HepG2 (cell line): Measurements from ENCODE around the gene INO80E. TPM values are rescaled to one million over a fixed set of nuclear protein-coding genes. Genes with fewer than 3 reads are reported as not detected.
A peak's percentile ranks its signal among the peaks of the same experiment; 100 is the strongest.

Experiments used
- ARHGAP35 ChIP-seq: sonication (generic); formaldehyde crosslinking; IDR thresholded peaks from 2 replicates; pipeline ENCODE4 v1.9.0; 2022; ENCODE audit warnings: mild to moderate bottlenecking, inconsistent platforms, moderate library complexity, missing genetic modification reagents, borderline replicate concordance
- DNMT3B ChIP-seq: conservative IDR thresholded peaks from 2 replicates; pipeline ENCODE4 v1.6.1; 2016; ENCODE audit warnings: missing biosample characterization, control low read depth
- HES4 ChIP-seq: sonication (generic); formaldehyde crosslinking; IDR thresholded peaks from 2 replicates; pipeline ENCODE4 v1.9.0; 2021; ENCODE audit warnings: mild to moderate bottlenecking, missing genetic modification reagents, borderline replicate concordance
- MBNL3 ChIP-seq: fragments of 250-450 bp; sonication (Bioruptor Pico); conservative IDR thresholded peaks from 2 replicates; pipeline ENCODE4 v1.8.0; 2022; ENCODE audit warnings: mild to moderate bottlenecking, inconsistent platforms
- NFE2L2 ChIP-seq: fragments of 150-350 bp; IDR thresholded peaks from 2 replicates; pipeline ENCODE4 v1.6.1; 2014; ENCODE audit warnings: low read length
- NKX3-1 ChIP-seq: sonication (generic); formaldehyde crosslinking; IDR thresholded peaks from 2 replicates; pipeline ENCODE4 v1.5.0; 2020; ENCODE audit warnings: missing genetic modification reagents
- SP140L ChIP-seq: sonication (generic); formaldehyde crosslinking; IDR thresholded peaks from 2 replicates; pipeline ENCODE4 v1.4.0; 2020; ENCODE audit warnings: missing genetic modification reagents, borderline replicate concordance
- SPEN ChIP-seq: sonication (generic); formaldehyde crosslinking; IDR thresholded peaks from 2 replicates; pipeline ENCODE4 v1.5.1; 2020; ENCODE audit warnings: low read depth, mild to moderate bottlenecking, missing genetic modification reagents
- SUZ12 ChIP-seq: fragments of 150-350 bp; IDR thresholded peaks from 2 replicates; pipeline ENCODE4 v1.6.1; 2014; ENCODE audit warnings: low read depth, low read length
- ZFAT ChIP-seq: sonication (generic); formaldehyde crosslinking; conservative IDR thresholded peaks from 2 replicates; pipeline ENCODE4 v1.8.1; 2023; ENCODE audit warnings: missing genetic modification reagents, inconsistent platforms
- ZNF280B ChIP-seq: sonication (generic); formaldehyde crosslinking; IDR thresholded peaks from 2 replicates; pipeline ENCODE4 v1.5.0; 2020; ENCODE audit warnings: missing genetic modification reagents, mild to moderate bottlenecking, borderline replicate concordance
- ZNF382 ChIP-seq: sonication (generic); formaldehyde crosslinking; IDR thresholded peaks from 2 replicates; pipeline ENCODE4 v1.5.0; 2020; ENCODE audit warnings: missing genetic modification reagents, mild to moderate bottlenecking, borderline replicate concordance
- ZNF451 ChIP-seq: sonication (generic); formaldehyde crosslinking; IDR thresholded peaks from 2 replicates; pipeline ENCODE4 v1.5.0; 2020; ENCODE audit warnings: mild to moderate bottlenecking, missing genetic modification reagents
- ZNF460 ChIP-seq: sonication (generic); formaldehyde crosslinking; IDR thresholded peaks from 2 replicates; pipeline ENCODE4 v1.5.1; 2020; ENCODE audit warnings: missing genetic modification reagents, mild to moderate bottlenecking, borderline replicate concordance
- ZNF564 ChIP-seq: sonication (generic); formaldehyde crosslinking; IDR thresholded peaks from 2 replicates; pipeline ENCODE4 v1.8.1; 2023; ENCODE audit warnings: mild to moderate bottlenecking, missing genetic modification reagents
- ZNF674 ChIP-seq: sonication (generic); formaldehyde crosslinking; IDR thresholded peaks from 2 replicates; pipeline ENCODE4 v1.5.0; 2020; ENCODE audit warnings: low read depth, mild to moderate bottlenecking, missing genetic modification reagents
- polyA plus RNA-seq, 8 experiments: library from polyadenylated mRNA; depleted of rRNA in 3 of 8; stranded (reverse) in 7 of 8; unstranded in 1 of 8; fragments of >200 nt; fragmentation: Illumina TruSeq in 4 of 8; extraction: Trizol in 4 of 8; gene quantifications; 2 replicates each; pipeline versions ENCODE4 v1.2.1 to v1.2.3, GENCODE V29; 2011 to 2016; ENCODE audit warnings: low read depth in 4 of 8, missing spikeins in 1 of 8, mixed read lengths in 1 of 8; ENCODE audit not compliant: insufficient read depth in 1 of 8
- total RNA-seq, 5 experiments: library from RNA; depleted of rRNA; stranded (reverse); fragments of >200 nt; fragmentation: Illumina TruSeq; extraction: Trizol; gene quantifications; 2 replicates each; pipeline ENCODE4 v1.2.3, GENCODE V29; 2016; ENCODE audit warnings: low read depth in 1 of 5
- TF ChIP-seq, protein P1 (sequence below): sonication (generic); formaldehyde crosslinking; IDR thresholded peaks from 2 replicates; pipeline ENCODE4 v1.8.0; 2022; ENCODE audit warnings: missing genetic modification reagents, mild to moderate bottlenecking, inconsistent platforms, borderline replicate concordance
- TF ChIP-seq, protein P2 (sequence below), 2 experiments: sonication (generic) in 1 of 2; formaldehyde crosslinking in 1 of 2; IDR thresholded peaks; 2 replicates each; pipeline versions ENCODE4 v1.4.0 to v1.6.1; 2016 to 2020; ENCODE audit warnings: borderline replicate concordance in 1 of 2, low read depth in 1 of 2, mild to moderate bottlenecking in 1 of 2, missing genetic modification reagents in 1 of 2
- TF ChIP-seq, protein P3 (sequence below): sonication (generic); formaldehyde crosslinking; IDR thresholded peaks from 2 replicates; pipeline ENCODE4 v1.4.0; 2020; ENCODE audit warnings: missing genetic modification reagents

INO80E gene
- total and polyA plus RNA-seq, 2 of the 13 experiments (the other 11 are each of a cell fraction or from before 2014, with no cell fraction given): 25.8 to 45.6 TPM

DNA sequence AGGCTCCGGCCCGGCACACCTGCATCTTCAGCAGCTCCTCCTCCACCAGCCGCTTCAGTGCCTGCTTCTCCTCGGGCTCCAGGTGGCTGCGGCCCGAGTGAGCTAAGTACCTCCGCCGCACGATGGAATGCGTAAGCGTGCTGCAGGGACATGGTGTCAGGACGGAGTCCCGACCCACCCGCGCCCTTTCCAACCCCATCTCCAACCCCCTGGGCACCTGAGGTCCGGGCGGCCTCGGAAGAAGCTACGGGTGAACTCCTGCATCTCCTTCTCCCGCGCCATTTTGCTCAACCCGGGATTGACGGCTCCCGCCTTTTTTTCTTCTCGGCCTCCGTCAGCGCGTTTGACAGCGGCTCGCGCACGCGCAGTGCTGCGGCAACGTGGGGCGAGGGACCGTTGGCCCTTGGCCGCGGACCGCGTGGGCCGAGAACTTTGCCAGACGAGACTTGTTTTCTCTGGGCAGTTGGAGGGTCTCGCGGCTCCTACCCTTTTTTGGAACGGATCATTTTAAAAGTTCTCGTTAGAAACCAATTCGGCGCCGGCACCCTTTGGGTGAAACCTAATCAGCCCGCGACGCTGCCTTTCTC, 624 bp upstream of the INO80E start, which contains the start of gene HIRIP3 (continued):
- no peak; the same call in none of the 2 replicates for TF ChIP-seq SPEN (CRISPR knock-in tag)
- TF ChIP-seq ZFAT: peak; percentile 92
- no peak; the same call in 1 of the 2 replicates for TF ChIP-seq ZNF280B
- TF ChIP-seq DNMT3B (CRISPR knock-in tag): peak; percentile 96
- peak; percentile 53; the same call in 1 of the 2 replicates for TF ChIP-seq SP140L (CRISPR knock-in tag)
- TF ChIP-seq NKX3-1 (CRISPR knock-in tag): peak; percentile 97
- no peak for TF ChIP-seq ZNF564 (CRISPR knock-in tag)
- no peak for TF ChIP-seq ZNF451 (CRISPR knock-in tag)
- TF ChIP-seq ZNF382 (CRISPR knock-in tag): no peak
- TF ChIP-seq, protein P1, sequence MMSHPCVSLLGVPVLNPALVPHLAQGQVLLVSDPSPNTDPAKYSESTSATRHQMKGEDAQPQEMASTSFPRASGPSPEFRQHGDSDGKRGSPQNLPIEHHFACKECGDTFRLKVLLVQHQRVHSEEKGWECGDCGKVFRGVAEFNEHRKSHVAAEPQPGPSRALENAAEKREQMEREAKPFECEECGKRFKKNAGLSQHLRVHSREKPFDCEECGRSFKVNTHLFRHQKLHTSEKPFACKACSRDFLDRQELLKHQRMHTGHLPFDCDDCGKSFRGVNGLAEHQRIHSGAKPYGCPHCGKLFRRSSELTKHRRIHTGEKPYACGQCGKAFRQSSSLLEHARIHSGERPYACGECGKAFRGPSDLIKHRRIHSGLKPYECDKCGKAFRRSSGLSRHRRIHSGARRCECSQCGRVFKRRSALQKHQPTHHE (CRISPR knock-in tag): peak; percentile 94
- no peak for TF ChIP-seq SUZ12
- no peak for TF ChIP-seq NFE2L2
- TF ChIP-seq ZNF460 (CRISPR knock-in tag): no peak
- TF ChIP-seq MBNL3 (CRISPR knock-in tag): no peak
- TF ChIP-seq, protein P2, sequence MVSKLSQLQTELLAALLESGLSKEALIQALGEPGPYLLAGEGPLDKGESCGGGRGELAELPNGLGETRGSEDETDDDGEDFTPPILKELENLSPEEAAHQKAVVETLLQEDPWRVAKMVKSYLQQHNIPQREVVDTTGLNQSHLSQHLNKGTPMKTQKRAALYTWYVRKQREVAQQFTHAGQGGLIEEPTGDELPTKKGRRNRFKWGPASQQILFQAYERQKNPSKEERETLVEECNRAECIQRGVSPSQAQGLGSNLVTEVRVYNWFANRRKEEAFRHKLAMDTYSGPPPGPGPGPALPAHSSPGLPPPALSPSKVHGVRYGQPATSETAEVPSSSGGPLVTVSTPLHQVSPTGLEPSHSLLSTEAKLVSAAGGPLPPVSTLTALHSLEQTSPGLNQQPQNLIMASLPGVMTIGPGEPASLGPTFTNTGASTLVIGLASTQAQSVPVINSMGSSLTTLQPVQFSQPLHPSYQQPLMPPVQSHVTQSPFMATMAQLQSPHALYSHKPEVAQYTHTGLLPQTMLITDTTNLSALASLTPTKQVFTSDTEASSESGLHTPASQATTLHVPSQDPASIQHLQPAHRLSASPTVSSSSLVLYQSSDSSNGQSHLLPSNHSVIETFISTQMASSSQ (IDR thresholded peaks at IDR 0.05; ENCODE audit: low read depth): no peak
- TF ChIP-seq, protein P2 (CRISPR knock-in tag; IDR thresholded peaks at IDR 0.05; ENCODE audit: borderline replicate concordance): no peak
- TF ChIP-seq ZNF674 (CRISPR knock-in tag): peak; percentile 77; the same call in 1 of the 2 replicates
- TF ChIP-seq ARHGAP35 (CRISPR knock-in tag): peak; percentile 84
- TF ChIP-seq HES4: peak; percentile 74; the same call in 1 of the 2 replicates
- TF ChIP-seq, protein P3, sequence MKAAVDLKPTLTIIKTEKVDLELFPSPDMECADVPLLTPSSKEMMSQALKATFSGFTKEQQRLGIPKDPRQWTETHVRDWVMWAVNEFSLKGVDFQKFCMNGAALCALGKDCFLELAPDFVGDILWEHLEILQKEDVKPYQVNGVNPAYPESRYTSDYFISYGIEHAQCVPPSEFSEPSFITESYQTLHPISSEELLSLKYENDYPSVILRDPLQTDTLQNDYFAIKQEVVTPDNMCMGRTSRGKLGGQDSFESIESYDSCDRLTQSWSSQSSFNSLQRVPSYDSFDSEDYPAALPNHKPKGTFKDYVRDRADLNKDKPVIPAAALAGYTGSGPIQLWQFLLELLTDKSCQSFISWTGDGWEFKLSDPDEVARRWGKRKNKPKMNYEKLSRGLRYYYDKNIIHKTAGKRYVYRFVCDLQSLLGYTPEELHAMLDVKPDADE: no peak
